Endothelial cell of umbilical vein (primary cell): ENCODE data around the gene FTH1.

Experiments
- EZH2 ChIP-seq: IDR thresholded peaks from 2 replicates; pipeline ENCODE4 v1.6.1; 2012; ENCODE audit warnings: borderline replicate concordance, low read depth, mild to moderate bottlenecking, moderate library complexity, low read length, inconsistent platforms; ENCODE audit not compliant: severe bottlenecking
- POLR2AphosphoS5 ChIP-seq: IDR thresholded peaks from 2 replicates; pipeline ENCODE4 v1.6.1; 2012; ENCODE audit warnings: low read depth, mild to moderate bottlenecking, control low read depth, low read length, moderate library complexity; ENCODE audit not compliant: insufficient read depth
- TF ChIP-seq, protein P1 (sequence below): IDR thresholded peaks from 2 replicates; pipeline ENCODE4 v1.6.1; 2011; ENCODE audit not compliant: insufficient read depth, insufficient read length
- TF ChIP-seq, protein P2 (sequence below), 2 donors: IDR thresholded peaks; 1 replicate in 1 of 2; 2 replicates in 1 of 2; pipeline ENCODE4 v1.5.1; 2011; ENCODE audit warnings: low read length in 2 of 2, mild to moderate bottlenecking in 2 of 2, moderate library complexity in 2 of 2, control low read depth in 1 of 2, inconsistent platforms in 1 of 2, low read depth in 1 of 2; ENCODE audit not compliant: insufficient read depth in 1 of 2; ENCODE audit errors: extremely low read depth in 1 of 2

DNA sequence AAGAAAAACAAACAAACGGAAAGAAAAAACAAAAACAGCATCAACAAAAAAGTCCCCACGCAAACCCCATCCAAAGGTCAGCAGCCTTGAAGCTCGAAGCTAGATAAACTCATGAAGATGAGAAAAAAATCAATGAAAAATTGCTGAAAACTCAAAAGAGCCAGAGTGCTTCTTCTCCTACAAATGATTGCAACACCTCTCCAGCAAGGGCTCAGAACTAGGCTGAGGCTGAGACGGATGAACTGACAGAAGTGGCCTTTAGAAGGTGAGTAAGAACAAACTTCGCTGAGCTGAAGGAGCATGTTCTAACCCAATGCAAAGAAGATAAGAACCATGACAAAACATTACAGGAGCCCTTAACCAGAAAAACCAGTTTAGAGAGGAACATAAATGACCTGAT lies 18.4 kb upstream of the FTH1 start:
- no peak for TF ChIP-seq EZH2
- TF ChIP-seq, protein P1, sequence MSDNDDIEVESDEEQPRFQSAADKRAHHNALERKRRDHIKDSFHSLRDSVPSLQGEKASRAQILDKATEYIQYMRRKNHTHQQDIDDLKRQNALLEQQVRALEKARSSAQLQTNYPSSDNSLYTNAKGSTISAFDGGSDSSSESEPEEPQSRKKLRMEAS = no peak
- TF ChIP-seq, protein P2, sequence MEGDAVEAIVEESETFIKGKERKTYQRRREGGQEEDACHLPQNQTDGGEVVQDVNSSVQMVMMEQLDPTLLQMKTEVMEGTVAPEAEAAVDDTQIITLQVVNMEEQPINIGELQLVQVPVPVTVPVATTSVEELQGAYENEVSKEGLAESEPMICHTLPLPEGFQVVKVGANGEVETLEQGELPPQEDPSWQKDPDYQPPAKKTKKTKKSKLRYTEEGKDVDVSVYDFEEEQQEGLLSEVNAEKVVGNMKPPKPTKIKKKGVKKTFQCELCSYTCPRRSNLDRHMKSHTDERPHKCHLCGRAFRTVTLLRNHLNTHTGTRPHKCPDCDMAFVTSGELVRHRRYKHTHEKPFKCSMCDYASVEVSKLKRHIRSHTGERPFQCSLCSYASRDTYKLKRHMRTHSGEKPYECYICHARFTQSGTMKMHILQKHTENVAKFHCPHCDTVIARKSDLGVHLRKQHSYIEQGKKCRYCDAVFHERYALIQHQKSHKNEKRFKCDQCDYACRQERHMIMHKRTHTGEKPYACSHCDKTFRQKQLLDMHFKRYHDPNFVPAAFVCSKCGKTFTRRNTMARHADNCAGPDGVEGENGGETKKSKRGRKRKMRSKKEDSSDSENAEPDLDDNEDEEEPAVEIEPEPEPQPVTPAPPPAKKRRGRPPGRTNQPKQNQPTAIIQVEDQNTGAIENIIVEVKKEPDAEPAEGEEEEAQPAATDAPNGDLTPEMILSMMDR (IDR thresholded peaks at IDR 0.05; ENCODE audit: extremely low read depth in 1 of 2, insufficient read depth in 1 of 2, low read depth in 1 of 2, low read length in 2 of 2) = no peak
- no peak for TF ChIP-seq POLR2AphosphoS5
